SU-DHL-6 (cell line): ENCODE measurements around the gene NEMF.
A peak's percentile ranks its signal among the peaks of the same experiment; 100 is the strongest.

Experiments used
- H2AFZ ChIP-seq: fragments of 200-600 bp; sonication (generic); 2 replicates; pipeline ENCODE4 v1.6.1; 2014; ENCODE audit warnings: low read depth, mild to moderate bottlenecking, moderate library complexity, mixed read lengths, antibody characterized with exemption, low read length; ENCODE audit not compliant: severe bottlenecking
- H3F3A ChIP-seq: fragments of 200-600 bp; shearing (Covaris generic); 2 replicates; pipeline ENCODE4 v1.6.0; 2016; ENCODE audit warnings: antibody characterized with exemption, mild to moderate bottlenecking; ENCODE audit not compliant: insufficient read depth
- H3K27ac ChIP-seq: fragments of 200-600 bp; sonication (generic); 2 replicates; pipeline ENCODE4 v1.5.1; 2016; ENCODE audit warnings: low read depth, mild to moderate bottlenecking, low read length, moderate library complexity, mixed read lengths
- H3K27me3 ChIP-seq: fragments of 200-600 bp; sonication (generic), shearing (Covaris generic); 2 replicates; pipeline ENCODE4 v1.6.0; 2014; ENCODE audit warnings: mild to moderate bottlenecking, low read length
- H3K36me3 ChIP-seq: fragments of 200-600 bp; sonication (generic); 2 replicates; pipeline ENCODE4 v1.6.1; 2014; ENCODE audit warnings: mild to moderate bottlenecking, low read length, mixed read lengths
- H3K4me2 ChIP-seq: fragments of 300-600, 200-600 bp; shearing (Covaris generic), sonication (generic); 2 replicates; pipeline ENCODE4 v1.6.0; 2014; ENCODE audit warnings: low read length, low read depth, mild to moderate bottlenecking; ENCODE audit not compliant: poor library complexity, severe bottlenecking
- H3K4me3 ChIP-seq: fragments of 200-600 bp; sonication (generic); 2 replicates; pipeline ENCODE4 v1.5.1; 2014; ENCODE audit warnings: antibody characterized with exemption, low read length, mild to moderate bottlenecking, mixed read lengths; ENCODE audit not compliant: insufficient read depth, poor library complexity, severe bottlenecking
- H3K79me2 ChIP-seq: fragments of 200-600 bp; sonication (generic); 2 replicates; pipeline ENCODE4 v1.6.1; 2014; ENCODE audit warnings: mild to moderate bottlenecking, low read length, moderate library complexity; ENCODE audit not compliant: insufficient read depth
- H3K9ac ChIP-seq: fragments of 200-600 bp; sonication (generic); 2 replicates; pipeline ENCODE4 v1.7.0; 2014; ENCODE audit warnings: mild to moderate bottlenecking, low read length
- H3K9me2 ChIP-seq: fragments of 200-600 bp; sonication (generic); replicated peaks from 2 replicates; pipeline ENCODE4 v1.6.1; 2014; ENCODE audit warnings: low read length; ENCODE audit not compliant: insufficient read depth
- H3K9me3 ChIP-seq: fragments of 200-600 bp; sonication (generic); 2 replicates; pipeline ENCODE4 v1.6.1; 2014; ENCODE audit warnings: low read length, mixed read lengths; ENCODE audit not compliant: insufficient read depth
- H4K20me1 ChIP-seq: fragments of 200-600 bp; sonication (generic); 2 replicates; pipeline ENCODE4 v1.6.1; 2014; ENCODE audit warnings: low read depth, mild to moderate bottlenecking, antibody characterized with exemption, low read length, moderate library complexity, mixed read lengths
- EZH2phosphoT487 ChIP-seq: fragments of 200-600 bp; sonication (generic), shearing (Covaris generic); conservative IDR thresholded peaks from 2 replicates; pipeline ENCODE4 v1.6.1; 2018; ENCODE audit warnings: mild to moderate bottlenecking, antibody characterized with exemption, low read length, moderate library complexity, mixed read lengths
- TF ChIP-seq, protein P1 (sequence below): fragments of 200-600 bp; sonication (generic); IDR thresholded peaks from one replicate; pipeline ENCODE4 v1.5.1; 2017; ENCODE audit warnings: antibody characterized with exemption, mild to moderate bottlenecking, low read length, moderate library complexity; ENCODE audit not compliant: insufficient read depth, poor library complexity, severe bottlenecking

NEMF gene

DNA sequence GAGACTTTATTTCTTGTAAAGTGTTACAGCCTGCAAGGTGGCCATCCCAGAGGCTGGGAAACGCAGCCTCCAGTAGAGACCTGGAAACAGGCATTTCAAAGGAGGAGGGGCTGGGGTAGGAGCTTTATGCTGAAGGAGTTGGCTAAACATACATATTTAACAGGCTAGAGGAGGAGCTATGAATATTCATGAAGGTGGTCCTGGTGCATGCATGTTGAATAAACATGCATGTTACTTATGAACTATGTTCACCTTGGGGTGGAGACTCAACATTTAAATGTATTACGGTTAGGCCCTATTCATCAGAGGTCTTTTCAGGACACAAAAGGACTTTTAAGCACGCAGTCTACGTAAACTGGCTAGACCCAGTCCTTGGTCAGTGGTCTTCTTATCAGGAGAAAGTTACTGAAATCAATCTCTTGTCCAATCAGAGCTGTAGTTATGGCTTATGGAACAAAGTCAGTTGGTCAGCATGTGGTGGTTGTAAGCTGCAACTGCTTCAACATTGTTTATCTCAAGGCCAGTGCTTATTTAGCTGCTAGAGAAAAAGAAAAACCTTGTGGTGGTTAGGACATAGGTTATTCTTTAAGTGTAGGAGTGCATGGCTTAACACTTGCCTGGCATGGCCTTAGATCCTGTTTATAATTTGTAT lies 28.9 kb upstream of the NEMF start:
- H3K4me3 ChIP-seq: no peak overlapping the region
- no peaks in the 10 kb centered on the region for H4K20me1 ChIP-seq
- no peaks in the 10 kb centered on the region for H3K36me3 ChIP-seq
- H3K27me3 ChIP-seq: no peaks in the 10 kb centered on the region
- no peak overlapping the region for H3K9ac ChIP-seq
- TF ChIP-seq, protein P1, sequence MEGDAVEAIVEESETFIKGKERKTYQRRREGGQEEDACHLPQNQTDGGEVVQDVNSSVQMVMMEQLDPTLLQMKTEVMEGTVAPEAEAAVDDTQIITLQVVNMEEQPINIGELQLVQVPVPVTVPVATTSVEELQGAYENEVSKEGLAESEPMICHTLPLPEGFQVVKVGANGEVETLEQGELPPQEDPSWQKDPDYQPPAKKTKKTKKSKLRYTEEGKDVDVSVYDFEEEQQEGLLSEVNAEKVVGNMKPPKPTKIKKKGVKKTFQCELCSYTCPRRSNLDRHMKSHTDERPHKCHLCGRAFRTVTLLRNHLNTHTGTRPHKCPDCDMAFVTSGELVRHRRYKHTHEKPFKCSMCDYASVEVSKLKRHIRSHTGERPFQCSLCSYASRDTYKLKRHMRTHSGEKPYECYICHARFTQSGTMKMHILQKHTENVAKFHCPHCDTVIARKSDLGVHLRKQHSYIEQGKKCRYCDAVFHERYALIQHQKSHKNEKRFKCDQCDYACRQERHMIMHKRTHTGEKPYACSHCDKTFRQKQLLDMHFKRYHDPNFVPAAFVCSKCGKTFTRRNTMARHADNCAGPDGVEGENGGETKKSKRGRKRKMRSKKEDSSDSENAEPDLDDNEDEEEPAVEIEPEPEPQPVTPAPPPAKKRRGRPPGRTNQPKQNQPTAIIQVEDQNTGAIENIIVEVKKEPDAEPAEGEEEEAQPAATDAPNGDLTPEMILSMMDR: no peak
- TF ChIP-seq EZH2phosphoT487: no peak
- H3K9me3 ChIP-seq: no peaks in the 10 kb centered on the region
- no peaks in the 10 kb centered on the region for H3K9me2 ChIP-seq
- H2AFZ ChIP-seq: no peak overlapping the region
- H3F3A ChIP-seq: peaks cover 12% of the 10 kb centered on the region
- H3K79me2 ChIP-seq: no peaks in the 10 kb centered on the region
- no peak overlapping the region for H3K27ac ChIP-seq
- H3K4me2 ChIP-seq: no peak overlapping the region

GRCh38 chr14:49880267-49881064 lies 27.9 kb upstream of the NEMF start:
- Histone ChIP-seq H3K9ac (peak overlapping the region; percentile 45), H3K9me2 (no peaks in the 10 kb centered on the region), H3K27me3 (no peaks in the 10 kb centered on the region), H4K20me1 (no peaks in the 10 kb centered on the region), H3K27ac (peak overlapping the region; percentile 80), H3K36me3 (no peaks in the 10 kb centered on the region), H3F3A (peaks cover 8% of the 10 kb centered on the region), H2AFZ (peak overlapping the region; percentile 97), H3K79me2 (no peaks in the 10 kb centered on the region), H3K9me3 (no peaks in the 10 kb centered on the region), H3K4me3 (peak overlapping the region; percentile 20), H3K4me2 (peak overlapping the region; percentile 48)
- TF ChIP-seq EZH2phosphoT487: no peak
- TF ChIP-seq, protein P1: peak; percentile 3

- Histone ChIP-seq H3K79me2 (no peaks in the 10 kb centered on the region), H3K9me2 (no peaks in the 10 kb centered on the region), H3K27ac (peak overlapping the region; percentile 80), H3K9ac (peak overlapping the region; percentile 45), H3F3A (peaks cover 8% of the 10 kb centered on the region), H3K27me3 (no peaks in the 10 kb centered on the region), H3K4me3 (peak overlapping the region; percentile 20), H4K20me1 (no peaks in the 10 kb centered on the region), H3K36me3 (no peaks in the 10 kb centered on the region), H3K9me3 (no peaks in the 10 kb centered on the region), H3K4me2 (peak overlapping the region; percentile 48), H2AFZ (peak overlapping the region; percentile 97)
- TF ChIP-seq, protein P1: peak; percentile 44
- no peak for TF ChIP-seq EZH2phosphoT487
These were observed 27.1 kb upstream of the NEMF start for GRCh38 chr14:49879646-49880204.
